HG03103 (cell line): ENCODE measurements around the gene ZDHHC22.
"Not testable (repeated sequence)": the region's sequence is repeated elsewhere in the genome, so short reads cannot be mapped to it uniquely, and the experiment has no call there.

Source experiments
- ATAC-seq: cut with Tn5 transposase; IDR thresholded peaks from one replicate; pipeline ENCODE4 v1.9.1; 2021; ENCODE audit warnings: low read depth; ENCODE audit not compliant: unreplicated experiment

Gene ZDHHC22

GRCh38 chr14:77141214-77142004, at the start of gene ZDHHC22:
TSS of gene ZDHHC22 (minus strand) at chr14:77141791. CDS start at chr14:77139738, 2,053 bp downstream.
- ATAC-seq, result no peak

DNA sequence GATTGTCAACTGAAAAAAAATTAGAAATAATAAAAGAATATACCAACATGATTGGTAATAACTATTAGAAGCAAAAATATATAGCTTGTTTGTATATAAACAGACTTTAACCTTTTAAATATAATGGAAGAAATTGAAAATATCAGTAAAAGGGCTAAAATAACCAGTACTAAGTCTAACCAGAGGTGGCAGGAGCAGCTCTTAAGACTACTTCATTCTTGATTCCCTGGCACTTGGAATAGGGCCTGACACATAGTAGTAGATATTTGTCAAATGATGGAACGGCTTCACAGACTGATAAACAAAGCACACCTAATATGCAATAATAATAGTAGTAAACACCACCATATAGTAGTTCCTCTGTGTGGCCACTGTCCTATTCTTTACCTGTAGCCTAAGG, 49.4 kb upstream of the ZDHHC22 start:
- no peak for ATAC-seq

GRCh38 chr14:77189479-77189878, 47.9 kb upstream of the ZDHHC22 start:
- no peak for ATAC-seq

DNA sequence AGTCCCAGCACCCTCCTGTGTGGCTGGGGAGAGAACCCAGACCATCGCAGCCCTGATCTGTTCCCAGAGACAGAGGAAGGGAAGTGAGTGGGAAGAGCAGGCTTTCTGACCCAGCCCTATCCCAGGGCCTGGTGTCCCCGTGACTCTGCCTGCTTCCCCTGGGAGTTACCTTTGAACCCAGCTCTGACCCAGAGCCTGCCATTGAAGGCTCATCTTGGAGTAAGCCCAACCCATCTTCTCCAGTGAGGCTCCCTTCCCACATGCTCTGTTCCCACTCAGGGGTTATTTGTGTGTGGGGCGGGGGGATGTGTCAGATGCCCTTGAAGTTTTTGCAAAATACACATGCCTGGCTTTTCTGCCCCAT, 46.0 kb upstream of the ZDHHC22 start:
- ATAC-seq, result no peak

DNA sequence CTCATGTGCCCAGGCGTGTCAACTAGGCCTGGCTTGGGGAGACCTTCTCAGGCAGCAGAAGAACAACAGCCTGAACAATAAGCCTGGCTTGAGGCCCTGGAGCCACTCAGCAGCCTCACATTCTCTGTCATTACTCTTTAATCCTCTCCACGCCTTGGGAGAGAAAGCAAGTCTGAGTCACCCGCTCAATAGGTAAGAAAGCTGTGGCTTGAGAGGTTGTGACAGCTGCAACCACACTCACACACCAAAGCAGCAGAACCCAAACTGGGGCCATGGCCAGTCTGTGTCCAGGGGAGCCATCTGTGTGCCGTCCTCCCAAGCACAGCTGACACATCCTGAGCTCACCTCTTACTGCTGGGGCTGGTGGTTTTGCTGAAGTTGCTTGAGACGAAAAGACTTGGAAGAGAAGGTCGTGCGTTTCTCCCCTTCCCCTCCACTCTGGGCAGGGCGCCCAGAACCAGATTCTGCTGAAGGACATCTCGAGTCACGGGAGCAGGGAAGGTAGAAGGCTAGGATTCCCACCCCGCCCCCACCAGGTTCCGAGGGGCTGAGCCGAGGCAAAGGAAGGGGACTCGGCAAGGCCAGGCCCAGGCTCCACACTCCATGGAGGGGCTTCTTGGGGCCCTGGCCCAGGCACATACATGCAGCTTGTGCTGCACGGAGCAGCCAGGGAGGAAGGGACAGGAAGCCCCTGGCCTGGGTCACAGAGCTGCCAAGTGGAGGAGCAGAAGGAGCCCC, 45.5 kb upstream of the ZDHHC22 start:
- no peak for ATAC-seq

DNA sequence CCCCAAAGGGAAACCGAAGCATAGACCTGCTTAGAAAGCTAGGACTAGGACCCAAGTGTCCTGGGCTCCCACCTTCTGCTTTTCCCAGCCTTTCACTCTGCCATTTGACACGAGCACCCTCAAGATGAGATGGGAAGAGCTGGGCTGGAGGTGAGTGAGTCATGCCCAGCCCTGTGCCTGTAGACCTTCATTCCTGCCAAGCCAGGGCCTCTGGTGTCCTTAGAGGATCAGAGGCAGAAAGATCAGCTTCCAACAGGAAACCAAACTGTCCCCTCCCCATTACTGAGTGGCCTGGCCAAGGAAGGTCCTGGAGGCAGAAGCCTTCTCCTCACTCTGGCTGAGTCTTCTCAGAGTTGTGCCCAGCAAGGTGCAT, 43.5 kb upstream of the ZDHHC22 start:
- ATAC-seq, result no peak

DNA sequence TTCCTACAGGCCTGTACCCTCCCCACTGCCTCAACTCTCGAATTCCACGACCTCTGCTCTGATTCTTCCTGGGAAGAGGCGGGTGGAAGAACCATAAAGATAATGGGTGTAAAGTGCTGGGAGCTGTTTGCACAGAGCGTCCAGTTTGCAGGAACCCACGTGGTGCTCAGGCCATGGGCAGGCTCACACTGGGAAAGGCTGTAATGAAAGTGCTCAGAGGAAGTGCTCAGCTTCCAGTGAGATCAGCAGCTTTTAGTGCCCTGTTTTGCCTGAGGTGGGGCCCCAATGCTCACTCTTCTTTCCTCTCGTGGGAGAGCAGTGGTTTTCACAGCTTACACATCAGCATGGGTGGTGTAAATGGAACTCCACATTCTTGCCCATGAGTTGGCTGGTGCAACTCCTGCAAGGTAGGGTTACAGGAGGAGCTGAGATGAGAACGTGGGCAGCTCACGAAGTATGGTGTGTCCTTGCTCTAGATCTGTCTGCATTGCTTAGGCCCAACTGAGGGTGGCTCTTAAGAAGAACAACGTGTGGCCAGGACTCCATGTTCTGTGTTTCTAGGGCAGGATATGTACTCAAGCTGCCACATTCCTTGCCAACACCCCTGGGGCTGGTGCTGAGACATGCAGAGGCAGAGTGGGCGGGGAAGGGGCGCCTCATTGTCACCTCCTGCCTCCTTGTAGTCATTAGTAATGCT, 43.0 kb upstream of the ZDHHC22 start:
- no peak for ATAC-seq

DNA sequence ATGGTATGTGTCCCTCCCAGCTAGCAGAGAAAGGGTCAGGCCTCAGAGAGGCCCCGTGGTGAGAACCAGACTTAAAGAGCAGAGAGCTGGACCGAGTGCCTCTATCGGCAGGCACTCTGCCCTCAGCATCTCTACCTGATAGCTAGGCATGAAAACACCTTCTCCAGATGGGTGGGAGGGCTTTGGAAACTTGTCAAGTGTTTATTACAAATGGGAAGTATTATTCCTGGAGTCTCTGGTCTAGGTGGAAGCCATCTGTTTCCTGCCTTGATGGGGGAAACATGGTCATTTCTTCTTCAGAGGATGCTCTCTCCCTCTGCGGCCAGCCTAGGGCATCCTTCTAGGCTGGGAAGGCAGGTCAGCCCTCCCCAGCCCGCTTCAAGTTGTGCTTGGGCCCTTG, 42.3 kb upstream of the ZDHHC22 start:
- ATAC-seq, result no peak

DNA sequence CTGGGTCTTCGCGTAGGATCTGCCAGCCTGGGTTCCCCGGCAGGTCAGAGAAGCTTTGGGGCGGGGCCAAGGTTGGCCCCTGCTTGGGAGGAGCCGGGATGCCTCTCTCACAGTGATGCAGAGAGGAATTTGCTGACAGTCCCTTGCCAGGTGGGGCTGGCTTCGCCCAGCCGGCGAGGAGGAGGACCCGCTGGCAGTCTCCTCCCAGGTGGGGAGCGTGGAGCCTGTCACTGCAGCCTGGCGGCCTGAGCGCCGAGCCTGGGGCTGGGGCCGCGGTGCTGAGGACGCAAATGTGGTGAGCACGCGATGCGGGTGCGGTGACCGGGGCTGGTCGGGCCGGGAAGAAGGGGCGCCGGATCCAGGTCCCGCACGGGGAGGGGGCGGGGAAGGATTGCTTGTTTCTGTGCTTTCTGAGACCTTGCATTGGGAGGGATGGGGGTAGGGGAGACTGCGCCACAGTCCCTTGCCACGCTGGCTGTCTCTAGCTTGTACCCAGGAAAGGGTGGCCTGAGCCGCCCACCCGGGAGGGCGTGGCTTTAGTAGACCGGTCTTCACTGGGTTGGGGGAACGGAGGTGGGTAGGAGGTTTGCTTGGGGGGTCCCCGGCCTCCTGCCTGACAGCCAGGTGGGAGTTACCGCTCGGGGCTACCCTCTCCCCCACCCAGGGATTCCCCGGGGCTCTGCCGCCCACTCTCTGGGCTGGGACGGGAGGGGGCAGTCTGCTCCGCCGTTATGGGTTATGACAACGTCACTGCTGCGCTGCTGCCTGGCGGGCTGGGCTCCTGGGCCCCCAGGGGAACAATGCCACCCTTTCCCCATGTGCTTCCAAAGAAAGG, 40.2 kb upstream of the ZDHHC22 start, which contains the start of gene TMEM63C:
TSS of gene TMEM63C (plus strand) at position 196 of the 835 bp plus-strand sequence. CDS start 37,016 bp downstream, outside the sequence.
- ATAC-seq, result no peak

DNA sequence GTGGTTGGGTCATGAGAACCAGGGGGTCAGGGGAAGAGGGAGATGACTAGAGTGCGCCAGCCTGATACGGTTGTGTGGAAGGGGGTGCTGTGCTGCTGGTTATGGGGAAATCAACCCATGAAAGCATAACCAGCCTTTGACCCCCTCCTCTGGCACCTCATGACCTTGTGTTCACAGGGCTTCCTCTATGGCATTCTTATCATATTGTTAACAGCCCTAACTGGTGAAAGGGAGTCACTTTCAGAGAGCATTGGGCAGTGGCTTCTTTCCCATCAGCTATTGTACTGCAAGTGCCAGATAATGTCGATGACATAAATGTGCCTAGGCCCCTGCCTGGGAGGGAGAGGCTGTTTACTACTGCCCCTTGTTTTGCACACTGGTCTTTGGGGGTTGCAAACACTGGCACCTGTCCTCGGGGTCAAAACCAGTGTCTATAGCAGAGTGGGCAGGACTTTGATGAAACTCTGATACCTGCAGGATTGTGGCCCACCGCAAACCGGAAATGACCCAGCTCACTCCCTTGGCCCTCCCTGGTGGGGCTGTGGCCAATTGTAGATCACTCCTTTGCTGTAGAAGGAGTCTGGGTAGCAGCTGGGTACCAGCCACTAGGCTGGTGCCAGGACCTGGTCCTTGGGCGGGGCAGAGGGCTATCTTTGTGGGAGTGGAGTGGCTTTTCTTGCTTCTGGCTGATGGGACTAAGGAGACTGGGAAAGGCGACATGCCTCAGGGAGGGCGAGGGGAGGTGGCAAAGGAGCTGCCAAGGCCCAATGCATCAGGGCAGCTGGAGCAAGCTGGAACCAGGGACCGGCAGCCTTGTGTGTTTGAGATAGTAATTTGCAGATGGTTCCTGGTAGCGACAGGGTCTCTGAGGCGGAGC, 39.4 kb upstream of the ZDHHC22 start:
- no peak for ATAC-seq

GRCh38 chr14:77178656-77179055, 37.1 kb upstream of the ZDHHC22 start:
- no peak for ATAC-seq

GRCh38 chr14:77177702-77178101, 36.1 kb upstream of the ZDHHC22 start:
- no peak for ATAC-seq

GRCh38 chr14:77175843-77176242, 34.3 kb upstream of the ZDHHC22 start:
- ATAC-seq, result no peak

- not testable (repeated sequence) for ATAC-seq
Observed at GRCh38 chr14:77173911-77174617, 32.5 kb upstream of the ZDHHC22 start.

DNA sequence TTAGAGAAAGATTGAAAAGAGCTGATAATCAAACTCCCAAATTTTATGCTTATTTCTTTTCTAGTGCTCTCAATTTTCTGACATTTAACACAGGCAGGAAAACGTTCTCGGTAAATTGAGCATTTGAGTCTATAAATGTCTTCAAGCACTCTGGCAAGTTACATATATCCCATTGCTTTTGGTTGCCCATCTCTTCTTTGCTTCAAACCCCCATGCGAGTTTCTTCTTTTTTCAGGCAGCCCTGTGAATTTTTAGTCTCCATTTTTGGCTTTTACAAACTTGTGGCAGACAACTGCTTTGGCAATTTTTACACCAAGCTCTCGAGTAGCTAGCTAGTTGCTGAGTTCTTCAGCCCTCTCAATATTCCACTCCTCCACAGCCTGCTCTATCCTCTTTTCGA, 31.3 kb upstream of the ZDHHC22 start:
- no peak for ATAC-seq

- no peak for ATAC-seq
Observed at GRCh38 chr14:77170045-77170444, 28.5 kb upstream of the ZDHHC22 start.

GRCh38 chr14:77161011-77161410, 19.4 kb upstream of the ZDHHC22 start:
- ATAC-seq, result no peak

GRCh38 chr14:77158882-77159255, 17.3 kb upstream of the ZDHHC22 start:
- no peak for ATAC-seq
